MG63 (cell line): Measurements from ENCODE around the gene RAD18. TPM values are rescaled to one million over a fixed set of nuclear protein-coding genes. Genes with fewer than 3 reads are reported as not detected.
A peak's percentile ranks its signal among the peaks of the same experiment; 100 is the strongest.

Source experiments
- DNase-seq: peaks from one replicate; pipeline ENCODE4 v3.0.0-alpha.2; 2020
- H3K27me3 ChIP-seq: fragments of 250-450 bp; sonication (Bioruptor Pico); 2 replicates; pipeline ENCODE4 v1.5.1; 2020; ENCODE audit warnings: mild to moderate bottlenecking, moderate library complexity
- H3K36me3 ChIP-seq: fragments of 250-450 bp; sonication (Bioruptor Pico); 2 replicates; pipeline ENCODE4 v1.5.1; 2020; ENCODE audit warnings: mild to moderate bottlenecking, moderate library complexity
- H3K4me3 ChIP-seq: fragments of 250-450 bp; sonication (Bioruptor Pico); 2 replicates; pipeline ENCODE4 v1.5.1; 2020; ENCODE audit warnings: mild to moderate bottlenecking, moderate library complexity
- H3K9me3 ChIP-seq: fragments of 250-450 bp; sonication (Bioruptor Pico); 2 replicates; pipeline ENCODE4 v1.5.1; 2020; ENCODE audit warnings: mild to moderate bottlenecking, moderate library complexity
- total RNA-seq: library from RNA; depleted of rRNA; stranded (reverse); fragments of >200 nt; shearing (Covaris generic); gene quantifications from 2 replicates; pipeline ENCODE4 v1.2.3, GENCODE V29; 2014; ENCODE audit warnings: low replicate concordance

RAD18 gene
- total RNA-seq, 1 experiment from 2014 or later: 11.0 TPM

DNA sequence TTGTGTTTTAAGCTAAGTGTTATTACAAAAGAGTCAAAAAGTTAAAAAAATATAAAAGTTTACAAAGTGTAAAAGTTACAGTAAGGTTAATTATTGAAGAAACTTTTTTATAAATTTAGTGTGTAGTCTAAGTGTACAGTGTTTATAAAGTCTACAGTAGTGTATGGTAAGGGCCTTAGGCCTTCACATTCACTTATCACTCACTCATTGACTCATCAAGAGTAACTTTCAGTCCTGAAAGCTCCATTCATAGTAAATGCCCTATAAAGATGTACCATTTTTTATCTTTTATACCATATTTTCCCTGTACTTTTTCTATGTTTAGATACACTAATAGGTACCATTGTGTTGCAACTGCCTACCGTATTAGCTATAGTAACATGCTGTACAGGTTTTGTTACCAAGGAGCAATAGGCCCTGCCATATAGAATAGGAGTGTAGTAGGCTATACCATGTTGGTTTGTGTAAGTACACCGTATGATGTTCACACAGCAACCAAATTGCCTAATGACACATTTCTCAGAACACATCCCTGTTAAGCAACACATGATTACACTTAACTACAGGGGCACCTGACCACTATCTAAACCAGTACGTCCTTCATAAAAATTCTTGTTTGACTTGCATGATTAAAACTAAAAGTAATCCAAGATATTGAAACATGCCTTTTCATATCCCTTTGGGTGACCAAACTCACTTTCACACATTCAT is 17.2 kb downstream of the RAD18 start:
- Histone ChIP-seq H3K27me3 (no peaks in the 10 kb centered on the region), H3K4me3 (no peak overlapping the region), H3K36me3 (peaks cover 53% of the 10 kb centered on the region), H3K9me3 (peaks cover 2% of the 10 kb centered on the region; the same call in 1 of the 2 replicates)
- DNase-seq: no peak

DNA sequence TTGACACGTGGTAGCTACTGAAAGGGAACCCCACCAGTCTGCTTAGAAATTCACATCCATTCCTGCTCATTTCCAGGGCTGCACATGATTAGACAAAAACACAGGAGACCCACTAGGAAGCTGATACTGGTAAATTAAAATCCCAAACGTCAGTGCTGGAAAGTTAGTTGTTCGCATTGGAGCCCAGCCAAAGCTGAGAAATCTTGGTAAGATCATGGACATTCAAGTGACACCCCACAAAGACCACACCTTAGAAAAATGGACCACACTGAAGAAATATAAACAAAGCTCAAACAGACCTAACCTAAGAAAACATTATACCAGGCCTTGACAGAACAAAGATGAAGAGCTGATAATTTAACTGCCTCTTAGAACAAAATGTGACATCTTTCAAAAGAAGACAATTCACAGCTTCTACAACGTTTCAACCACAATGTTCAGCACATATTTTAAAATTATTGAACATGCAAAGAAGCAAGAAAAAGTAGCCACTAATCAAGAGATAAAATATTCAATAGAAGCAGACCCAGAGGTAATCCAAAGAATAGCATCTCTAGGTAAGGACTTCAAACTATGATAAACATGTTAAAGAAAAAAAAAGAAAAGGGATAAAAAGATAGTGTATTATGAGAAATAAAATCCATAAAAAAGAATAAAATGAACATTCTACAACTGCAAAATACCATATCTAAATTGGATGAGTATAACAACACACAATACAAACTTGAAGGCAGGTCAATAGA is 20.4 kb downstream of the RAD18 start:
- H3K36me3 ChIP-seq: peaks cover 73% of the 10 kb centered on the region
- peaks cover 2% of the 10 kb centered on the region; the same call in 1 of the 2 replicates for H3K9me3 ChIP-seq
- no peak for DNase-seq
- H3K4me3 ChIP-seq: no peak overlapping the region
- H3K27me3 ChIP-seq: no peaks in the 10 kb centered on the region

DNA sequence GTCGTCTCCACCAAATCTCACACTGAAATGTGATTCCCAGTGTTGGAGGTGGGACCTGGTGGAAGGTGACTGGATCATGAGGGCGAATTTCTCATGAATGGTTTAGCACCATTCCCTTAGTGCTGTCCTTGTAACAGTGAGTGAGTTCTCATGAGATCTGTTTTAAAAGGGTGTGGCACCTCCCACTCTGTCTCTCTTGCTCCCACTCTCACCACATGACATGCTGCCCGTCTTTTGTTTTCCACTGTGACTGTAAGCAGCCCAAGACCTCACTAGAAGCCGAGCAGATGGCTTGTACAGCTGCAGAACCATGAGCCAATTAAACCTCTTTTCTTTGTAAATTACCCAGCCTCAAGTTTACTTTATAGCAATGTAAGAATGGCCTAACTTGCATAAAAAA is 21.2 kb downstream of the RAD18 start:
- no peaks in the 10 kb centered on the region for H3K27me3 ChIP-seq
- no peak for DNase-seq
- H3K4me3 ChIP-seq: no peak overlapping the region
- peaks cover 70% of the 10 kb centered on the region for H3K36me3 ChIP-seq
- H3K9me3 ChIP-seq: peaks cover 2% of the 10 kb centered on the region; the same call in 1 of the 2 replicates

DNA sequence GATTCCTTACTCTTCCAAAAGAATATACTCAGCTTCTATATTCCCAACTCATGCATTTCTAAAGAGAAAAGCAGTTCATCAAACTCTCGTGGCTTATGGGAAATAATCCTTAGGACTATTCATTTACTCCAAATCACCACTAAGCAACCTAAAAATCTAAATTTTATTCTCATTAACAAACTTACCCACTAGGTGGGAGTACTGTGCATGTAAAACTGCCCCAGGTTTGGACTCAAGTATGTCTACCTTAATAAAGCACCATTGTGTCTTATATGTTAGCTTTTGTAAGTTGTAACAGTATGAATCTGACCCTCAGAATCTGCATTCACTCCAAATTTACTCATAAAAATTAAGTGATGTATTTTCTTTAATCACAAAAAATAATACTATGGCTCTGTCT is 25.3 kb downstream of the RAD18 start:
- Histone ChIP-seq H3K9me3 (no peaks in the 10 kb centered on the region), H3K36me3 (peaks cover 49% of the 10 kb centered on the region), H3K27me3 (no peaks in the 10 kb centered on the region), H3K4me3 (no peak overlapping the region)
- no peak for DNase-seq

DNA sequence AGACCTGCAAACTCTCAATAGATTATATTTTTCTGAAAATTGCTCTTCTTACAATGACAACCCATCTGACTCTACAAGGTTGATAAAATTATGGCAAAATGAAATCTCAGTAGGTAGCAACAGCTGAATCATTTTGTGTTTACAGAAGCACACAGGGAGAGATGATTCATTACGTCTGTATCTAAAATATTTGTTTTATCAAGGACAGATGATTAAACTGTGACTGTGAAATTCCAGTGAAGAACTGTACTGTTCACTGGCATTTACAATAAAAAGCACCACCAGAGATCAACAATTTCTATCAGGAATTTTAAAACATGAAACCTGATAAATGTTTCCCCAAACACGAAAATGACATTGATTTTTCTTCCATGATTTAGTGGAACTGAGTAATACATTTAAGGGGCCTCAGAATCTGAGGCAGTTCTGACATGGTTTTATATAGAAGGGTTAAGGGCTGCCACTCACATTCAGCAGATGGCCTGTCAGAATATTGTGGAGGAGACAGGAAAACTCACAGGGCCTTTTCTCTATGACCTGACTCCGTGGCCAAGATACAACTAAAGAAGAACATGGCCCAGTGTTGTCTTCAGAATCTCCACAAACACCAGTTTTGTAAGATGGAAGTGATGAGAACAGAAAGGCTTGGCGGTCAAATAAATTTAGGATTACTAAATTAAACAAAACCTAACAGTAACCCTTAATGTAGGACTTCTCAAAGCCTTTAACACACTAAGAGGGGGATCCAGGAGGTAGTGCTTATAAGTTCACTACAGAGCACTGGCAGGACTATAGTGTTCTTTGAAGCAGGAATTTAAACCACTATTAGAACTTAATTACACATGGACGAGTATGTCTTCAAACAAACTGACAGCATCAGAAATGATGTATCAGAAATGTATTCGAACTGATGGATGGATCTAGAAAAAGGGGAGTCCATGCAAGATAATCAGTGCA is 25.9 kb downstream of the RAD18 start:
- H3K4me3 ChIP-seq: no peak overlapping the region
- peak; percentile 1 for DNase-seq
- H3K27me3 ChIP-seq: no peaks in the 10 kb centered on the region
- H3K9me3 ChIP-seq: no peaks in the 10 kb centered on the region
- H3K36me3 ChIP-seq: peaks cover 42% of the 10 kb centered on the region

DNA sequence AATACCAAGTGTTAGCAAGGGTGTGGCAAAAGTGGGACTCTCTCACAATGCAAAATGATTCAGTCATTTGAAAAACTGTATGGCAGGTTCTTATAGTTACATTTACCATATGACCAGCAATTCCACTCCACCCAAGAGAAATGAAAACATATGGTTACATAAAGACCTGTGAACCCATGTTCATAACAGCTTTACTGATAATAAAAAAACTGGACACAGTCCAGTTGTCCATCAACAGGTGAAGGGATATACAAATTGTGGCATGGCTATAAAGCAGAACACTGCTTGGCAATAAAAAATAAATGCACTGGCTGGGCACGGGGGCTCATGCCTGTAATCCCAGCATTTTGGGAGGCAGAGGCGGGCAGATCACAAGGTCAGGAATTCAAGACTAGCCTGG is 30.8 kb downstream of the RAD18 start:
- Histone ChIP-seq H3K27me3 (no peaks in the 10 kb centered on the region), H3K9me3 (no peaks in the 10 kb centered on the region), H3K4me3 (no peak overlapping the region), H3K36me3 (peaks cover 12% of the 10 kb centered on the region)
- no peak for DNase-seq

DNA sequence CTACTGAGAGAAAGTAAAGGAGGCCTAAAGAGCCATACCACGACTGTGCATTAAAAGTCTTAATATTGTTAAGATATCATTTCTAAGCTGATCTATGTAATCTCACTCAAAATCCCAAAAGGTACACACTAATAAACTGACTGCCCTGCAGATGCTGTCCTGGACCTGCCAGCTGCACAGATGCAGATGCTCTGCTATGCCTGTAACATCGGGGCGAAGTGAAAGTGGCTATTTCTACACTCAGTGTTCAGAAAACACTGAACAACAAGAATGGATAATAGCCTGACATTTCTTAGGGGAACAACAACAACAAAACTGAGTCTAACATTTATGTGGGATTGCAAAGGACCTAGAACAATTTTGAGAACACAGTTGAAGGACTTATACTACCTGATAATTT is 31.9 kb downstream of the RAD18 start:
- Histone ChIP-seq H3K4me3 (no peak overlapping the region), H3K27me3 (no peaks in the 10 kb centered on the region), H3K9me3 (no peaks in the 10 kb centered on the region), H3K36me3 (peaks cover 12% of the 10 kb centered on the region)
- no peak for DNase-seq

DNA sequence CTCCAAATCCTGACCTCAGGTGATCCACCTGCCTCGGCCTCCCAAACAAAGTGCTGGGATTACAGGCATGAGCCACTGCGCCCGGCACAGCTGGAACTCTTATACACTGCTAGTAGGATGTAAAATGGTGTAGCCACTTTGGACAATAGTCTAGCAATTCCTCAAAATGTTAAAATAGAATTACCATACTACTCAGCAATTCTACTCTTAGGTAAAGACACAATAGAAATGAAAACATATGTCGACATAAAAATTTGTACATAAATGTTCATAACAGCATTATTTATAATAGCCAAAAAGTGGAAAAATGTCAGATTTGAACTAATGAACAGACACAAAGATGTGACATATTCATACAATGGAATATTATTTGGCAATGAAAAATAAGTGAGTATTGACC is 33.4 kb downstream of the RAD18 start:
- Histone ChIP-seq H3K36me3 (peaks cover 4% of the 10 kb centered on the region), H3K9me3 (no peaks in the 10 kb centered on the region), H3K27me3 (no peaks in the 10 kb centered on the region), H3K4me3 (no peak overlapping the region)
- no peak for DNase-seq

DNA sequence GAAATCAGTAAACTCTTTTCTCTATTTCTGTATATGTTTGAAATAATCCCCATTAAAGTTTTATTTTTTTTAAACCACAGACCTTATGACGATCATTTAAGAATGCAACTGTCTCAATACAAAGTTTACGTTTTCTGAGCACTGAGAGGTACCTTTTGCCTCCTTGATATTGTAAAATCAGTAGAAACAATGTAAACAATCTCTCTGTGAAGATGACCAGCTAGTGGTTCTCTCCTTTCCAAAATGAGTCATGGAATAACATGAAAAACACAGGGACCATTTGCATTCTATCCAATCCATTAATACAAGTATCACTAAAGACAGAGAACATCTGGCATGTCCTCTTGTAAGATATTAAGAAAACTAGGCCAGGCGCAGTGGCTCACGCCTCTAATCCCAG is 48.8 kb downstream of the RAD18 start:
- H3K36me3 ChIP-seq: peaks cover 7% of the 10 kb centered on the region; the same call in 1 of the 2 replicates
- no peaks in the 10 kb centered on the region for H3K27me3 ChIP-seq
- no peaks in the 10 kb centered on the region for H3K9me3 ChIP-seq
- no peak overlapping the region for H3K4me3 ChIP-seq
- DNase-seq: no peak

DNA sequence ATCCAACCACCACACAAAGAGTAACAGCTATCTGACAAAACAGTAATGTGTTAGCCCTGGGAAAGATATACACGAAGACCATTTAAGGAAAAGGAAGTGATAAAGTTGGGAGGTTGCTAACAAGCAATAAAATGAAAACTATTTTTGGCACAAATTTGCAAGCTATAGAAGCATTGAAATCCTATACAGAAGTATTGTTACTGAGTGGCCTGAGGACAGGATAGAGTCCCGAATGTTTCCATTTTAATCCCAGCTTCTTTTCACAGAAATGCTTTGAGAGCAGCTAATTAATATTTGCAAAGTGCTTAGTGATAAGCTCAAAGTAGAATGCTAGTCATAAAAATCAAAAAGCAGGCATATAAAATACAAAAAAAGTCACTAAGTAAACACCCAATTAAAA is 51.5 kb downstream of the RAD18 start:
- Histone ChIP-seq H3K9me3 (no peaks in the 10 kb centered on the region), H3K36me3 (peaks cover 9% of the 10 kb centered on the region; the same call in 1 of the 2 replicates), H3K27me3 (no peaks in the 10 kb centered on the region), H3K4me3 (no peak overlapping the region)
- DNase-seq: no peak

DNA sequence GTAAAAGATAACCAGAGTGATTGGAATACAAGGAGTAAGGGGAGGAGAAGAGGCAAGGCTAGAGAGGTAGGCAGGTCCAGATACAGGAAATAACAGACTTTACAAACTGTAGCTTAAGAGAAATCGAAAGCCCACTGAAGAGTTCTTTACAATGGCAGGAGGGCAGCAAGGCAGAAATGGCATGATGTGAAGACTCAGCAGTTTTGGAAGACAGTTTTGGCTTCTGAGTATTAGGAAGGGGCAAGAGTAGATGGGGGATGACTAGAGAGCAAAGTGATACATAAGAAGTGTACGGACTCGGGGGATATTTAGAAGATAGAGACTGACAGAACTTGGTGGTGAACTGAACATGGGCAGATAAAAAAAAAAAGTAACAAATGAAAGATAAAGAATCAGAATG is 54.1 kb downstream of the RAD18 start:
- H3K27me3 ChIP-seq: no peaks in the 10 kb centered on the region
- no peaks in the 10 kb centered on the region for H3K9me3 ChIP-seq
- H3K4me3 ChIP-seq: no peak overlapping the region
- H3K36me3 ChIP-seq: peaks cover 9% of the 10 kb centered on the region; the same call in 1 of the 2 replicates
- DNase-seq: no peak

DNA sequence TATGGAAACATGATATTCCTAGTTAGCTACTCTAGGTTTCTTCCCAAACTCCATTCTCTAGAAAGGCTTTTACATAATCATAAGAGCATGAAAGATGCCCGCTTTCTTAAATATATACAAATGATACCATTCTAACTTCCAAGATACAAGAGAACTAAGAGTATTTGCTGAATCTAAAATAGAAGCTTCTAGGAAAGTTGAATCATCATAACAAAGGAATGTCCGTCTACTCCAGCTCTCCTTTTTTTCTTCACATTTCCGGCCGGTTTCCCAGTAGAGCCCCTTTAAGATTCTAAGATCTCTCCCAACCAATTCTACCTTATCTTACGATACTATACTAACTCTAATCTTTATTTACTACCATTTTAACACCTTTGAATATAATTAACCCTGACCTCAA is 60.1 kb downstream of the RAD18 start:
- DNase-seq: no peak
- Histone ChIP-seq H3K36me3 (no peaks in the 10 kb centered on the region; the same call in 1 of the 2 replicates), H3K4me3 (no peak overlapping the region), H3K9me3 (no peaks in the 10 kb centered on the region), H3K27me3 (no peaks in the 10 kb centered on the region)

DNA sequence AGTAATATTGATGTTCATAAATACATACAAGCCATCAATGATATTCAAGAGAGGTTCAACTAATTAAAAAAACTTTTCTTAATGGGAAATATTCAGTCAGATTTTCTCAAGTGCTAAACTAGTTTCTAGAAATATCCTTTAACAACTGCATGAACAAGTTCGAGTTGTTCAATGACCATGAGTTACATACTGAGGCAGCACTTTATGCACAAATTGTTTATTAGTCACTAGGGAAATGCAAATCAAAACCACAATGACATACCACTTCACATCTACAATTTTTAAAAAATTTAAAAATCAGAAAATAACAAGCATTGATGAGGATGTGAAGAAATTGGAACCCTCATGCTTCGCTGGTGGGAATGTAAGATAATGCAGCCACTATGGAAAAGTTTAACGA is 62.4 kb downstream of the RAD18 start:
- Histone ChIP-seq H3K9me3 (no peaks in the 10 kb centered on the region), H3K36me3 (no peaks in the 10 kb centered on the region; the same call in 1 of the 2 replicates), H3K27me3 (no peaks in the 10 kb centered on the region), H3K4me3 (no peak overlapping the region)
- no peak for DNase-seq

DNA sequence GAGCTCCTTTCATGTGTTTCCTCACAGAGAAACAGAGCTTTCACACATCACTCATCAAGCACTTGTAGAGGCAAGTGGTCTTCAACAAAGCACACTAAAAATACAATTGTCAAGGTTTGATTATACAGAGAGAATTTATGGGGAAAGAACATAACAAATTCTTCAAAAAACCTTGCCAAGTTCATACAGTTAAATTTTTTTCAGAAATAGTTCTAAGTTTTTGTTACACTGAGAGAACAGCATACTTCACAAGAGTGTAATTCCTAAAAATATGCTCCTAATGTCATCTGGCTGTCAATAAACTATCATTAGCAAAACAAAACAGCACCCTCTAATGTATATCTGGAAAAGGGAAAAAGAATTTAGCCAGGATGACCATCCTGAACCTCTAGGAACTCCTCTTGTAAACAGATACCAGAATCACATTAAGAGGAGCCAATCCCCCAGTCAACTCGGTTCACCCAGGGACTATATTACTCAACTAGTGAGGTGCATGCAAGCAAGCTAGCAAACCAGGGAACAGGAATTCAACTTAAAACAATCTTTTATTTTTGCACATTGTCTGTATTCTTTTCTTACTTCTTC is 63.3 kb downstream of the RAD18 start:
- no peaks in the 10 kb centered on the region for H3K9me3 ChIP-seq
- DNase-seq: no peak
- H3K36me3 ChIP-seq: no peaks in the 10 kb centered on the region; the same call in 1 of the 2 replicates
- no peak overlapping the region for H3K4me3 ChIP-seq
- no peaks in the 10 kb centered on the region for H3K27me3 ChIP-seq

DNA sequence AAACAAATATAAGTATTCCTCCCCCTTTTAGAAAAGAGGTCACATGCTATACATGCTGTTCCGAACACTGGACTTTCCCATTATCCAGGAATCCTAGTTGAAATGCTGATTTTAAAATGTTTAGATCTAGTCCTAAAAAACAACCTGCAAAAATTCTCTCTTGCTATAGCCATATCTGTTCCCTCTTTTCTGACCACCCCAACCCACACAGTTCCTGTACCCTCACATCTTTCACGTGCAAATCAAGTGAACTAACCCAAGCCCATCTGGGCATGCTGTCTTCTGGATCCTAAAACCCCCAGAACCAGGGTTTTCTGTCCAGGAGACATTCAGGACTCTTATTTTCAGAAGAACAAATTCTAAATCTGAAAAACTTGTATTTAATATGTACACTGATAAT is 67.4 kb downstream of the RAD18 start:
- Histone ChIP-seq H3K9me3 (no peaks in the 10 kb centered on the region), H3K4me3 (no peak overlapping the region), H3K36me3 (no peaks in the 10 kb centered on the region; the same call in 1 of the 2 replicates), H3K27me3 (no peaks in the 10 kb centered on the region)
- DNase-seq: no peak

DNA sequence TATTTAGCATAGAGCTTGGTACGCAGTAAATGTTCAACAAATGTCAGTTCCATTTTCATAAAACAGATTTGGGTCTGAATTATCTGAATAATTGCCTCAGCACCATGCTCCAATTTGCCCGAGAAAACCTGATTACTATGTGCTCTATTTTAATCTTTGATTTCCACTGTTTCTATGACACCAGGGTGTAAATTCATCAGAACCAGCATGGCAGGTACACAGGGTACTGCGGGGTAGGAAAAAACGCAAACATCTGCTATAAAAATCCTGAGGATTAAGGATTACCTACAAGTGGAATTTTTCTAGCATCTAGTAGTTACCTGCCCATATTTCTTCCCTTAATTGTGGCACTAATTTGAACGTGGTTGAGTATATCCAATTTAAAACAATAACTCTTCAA is 70.3 kb downstream of the RAD18 start:
- Histone ChIP-seq H3K9me3 (no peaks in the 10 kb centered on the region), H3K36me3 (no peaks in the 10 kb centered on the region; the same call in none of the 2 replicates), H3K27me3 (no peaks in the 10 kb centered on the region), H3K4me3 (no peak overlapping the region)
- DNase-seq: no peak
